Upper lobe of left lung (tissue), 4 donors: ENCODE results near the gene GNG13.

Experiments
- EP300 ChIP-seq, 4 donors: sonication (generic); formaldehyde crosslinking; IDR thresholded peaks; one replicate each; pipeline ENCODE4 v1.5.1; 2017; ENCODE audit warnings: antibody characterized with exemption in 4 of 4, control low read depth in 2 of 4
- POLR2A ChIP-seq, 4 donors: fragments of 450-650 bp; IDR thresholded peaks; one replicate each; pipeline ENCODE4 v1.5.1; 2016 to 2017; ENCODE audit warnings: antibody characterized with exemption in 4 of 4, mild to moderate bottlenecking in 2 of 4

GRCh38 chr16:776824-777223, 23.7 kb downstream of the GNG13 start:
- TF ChIP-seq POLR2A (IDR thresholded peaks at IDR 0.05) (no peak), EP300 (IDR thresholded peaks at IDR 0.05) (no peak)
